Central memory CD4-positive, alpha-beta T cell (primary cell): ENCODE measurements around the gene FHOD1.
A peak's percentile ranks its signal among the peaks of the same experiment; 100 is the strongest.

Experiments used
- DNase-seq: peaks from one replicate; pipeline ENCODE4 v3.0.0; 2022

Gene FHOD1

GRCh38 chr16:67230809-67231660 is 16.2 kb downstream of the FHOD1 start:
- no peak for DNase-seq

DNA sequence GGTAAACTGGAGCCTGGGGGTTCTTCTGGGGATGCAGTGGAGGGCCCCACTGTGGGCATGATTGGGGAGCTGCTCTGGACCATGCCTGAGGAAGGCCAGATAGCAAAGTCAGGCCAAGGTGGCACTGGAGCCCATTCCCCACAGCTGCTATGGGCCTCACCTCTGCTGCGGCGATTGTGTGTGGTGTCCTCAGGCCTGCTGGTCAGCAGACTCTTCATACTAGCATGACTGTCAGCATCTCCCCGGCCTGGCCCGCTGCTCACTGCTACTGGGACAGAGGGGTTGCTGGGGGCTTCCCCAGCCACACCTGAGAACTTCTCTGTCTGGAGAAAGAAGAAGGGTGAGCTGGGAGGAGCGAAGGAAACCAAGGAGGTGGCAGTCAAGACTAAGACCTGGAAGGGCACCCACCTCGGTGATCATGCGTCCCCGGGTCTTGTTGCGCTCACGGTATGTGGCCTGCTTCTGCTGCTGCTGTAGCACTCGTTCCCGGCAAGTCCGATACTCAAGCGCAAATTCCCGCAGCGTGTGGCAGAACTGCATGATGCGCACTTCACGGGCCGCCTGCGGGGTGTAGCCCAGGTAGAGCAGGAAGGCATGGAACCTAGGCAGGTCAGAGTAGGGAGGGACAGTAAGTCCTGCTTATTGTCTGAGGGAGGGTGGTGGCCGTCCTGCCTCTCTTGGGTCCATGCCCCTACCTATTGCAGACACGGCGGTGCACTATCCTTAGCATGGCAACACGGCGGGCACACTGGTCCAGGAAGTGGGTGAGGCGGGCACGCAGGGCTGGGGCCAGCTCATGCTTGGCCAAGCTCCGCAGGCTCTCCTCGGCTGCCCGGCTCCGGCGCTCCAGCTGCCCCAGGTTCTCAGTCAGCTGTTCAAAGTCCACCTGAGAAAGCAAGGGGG is 17.1 kb downstream of the FHOD1 start:
- DNase-seq, result no peak

DNA sequence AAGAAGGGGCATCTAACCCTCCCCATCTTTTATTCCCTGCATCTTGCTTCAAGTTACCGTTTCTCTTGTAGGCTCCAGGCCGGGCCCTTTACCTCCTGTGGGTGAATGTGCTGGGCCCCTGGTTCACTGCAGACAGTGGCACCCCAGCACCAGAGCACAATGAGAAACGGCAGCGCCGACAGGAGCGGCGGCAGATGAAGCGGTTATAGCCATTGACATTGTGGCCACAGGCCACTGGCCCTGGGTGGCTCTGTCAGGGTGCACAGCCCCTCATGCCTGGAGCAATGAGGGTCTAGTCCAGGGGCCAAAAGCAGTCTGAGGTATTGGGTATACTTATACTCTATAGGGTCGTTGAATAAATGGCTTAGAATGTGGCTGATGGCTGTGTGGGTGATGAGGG is 18.4 kb downstream of the FHOD1 start:
- no peak for DNase-seq

DNA sequence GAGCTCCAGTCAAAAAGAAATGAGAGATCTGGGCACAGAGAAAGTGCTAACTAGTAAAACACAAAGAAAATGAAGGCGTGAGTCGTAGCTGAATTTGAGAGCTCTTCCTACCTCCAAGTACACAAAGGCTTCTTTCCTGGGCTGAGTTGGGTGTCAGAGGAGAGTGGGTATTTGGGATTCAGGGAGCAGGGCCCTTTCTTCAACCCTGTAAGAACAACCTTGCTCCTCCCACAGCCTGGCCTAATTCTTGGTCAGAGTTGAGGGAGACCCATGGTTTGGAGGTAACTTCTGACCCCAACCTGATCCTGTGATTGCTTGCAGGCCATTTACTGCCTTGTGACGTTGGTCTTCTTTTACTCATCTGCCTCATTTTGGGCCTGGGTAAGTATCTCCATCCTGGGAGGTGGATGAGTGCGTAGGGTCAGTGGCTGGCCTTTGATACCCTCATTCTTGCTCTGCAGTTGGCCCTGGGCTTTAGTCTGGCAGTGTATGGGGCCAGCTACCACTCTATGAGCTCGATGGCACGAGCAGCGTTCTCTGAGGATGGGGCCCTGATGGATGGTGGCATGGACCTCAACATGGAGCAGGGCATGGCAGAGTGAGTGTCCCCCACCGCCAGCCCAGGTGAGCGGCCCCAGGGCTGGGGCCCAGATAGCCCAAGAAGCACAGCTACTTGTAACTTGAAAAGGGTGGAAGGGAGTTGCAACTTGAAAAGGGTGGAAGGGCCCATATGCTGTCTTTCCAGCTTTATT is 19.1 kb downstream of the FHOD1 start:
- DNase-seq, result no peak

- no peak for DNase-seq
Measured at GRCh38 chr16:67227567-67227921, 19.7 kb downstream of the FHOD1 start.

- peak; percentile 96 for DNase-seq
Measured at GRCh38 chr16:67226804-67227566, 20.3 kb downstream of the FHOD1 start, which contains the start of gene TMEM208. Gene TMEM208 (plus strand): TSS chr16:67227130. CDS start chr16:67227219, 89 bp downstream.

DNA sequence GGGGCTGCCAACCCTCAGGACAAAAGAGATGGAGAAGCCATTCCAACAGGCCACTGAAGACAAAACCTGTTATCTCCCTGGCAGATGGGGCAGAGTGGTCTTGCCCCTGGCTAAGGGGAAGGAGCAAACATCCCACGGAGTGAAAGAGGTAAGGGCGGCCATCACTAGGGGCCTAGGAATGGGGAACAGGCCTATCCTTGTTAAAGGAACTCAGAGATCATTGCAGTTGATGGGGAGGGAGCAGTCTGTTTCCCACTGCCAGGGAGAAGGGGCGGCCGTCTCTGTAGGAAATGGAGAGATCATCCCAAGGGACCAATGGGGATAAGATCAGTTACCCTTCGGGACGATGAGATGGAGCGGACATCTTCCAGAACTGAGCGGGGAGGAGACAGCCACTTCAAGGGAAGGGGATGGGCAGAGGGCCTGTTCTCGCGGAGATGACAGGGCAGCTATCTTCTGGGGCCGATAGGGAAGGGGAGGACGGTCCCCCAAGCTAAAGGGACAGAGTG is 20.9 kb downstream of the FHOD1 start:
- no peak for DNase-seq

- no peak for DNase-seq
Measured at GRCh38 chr16:67223992-67224391, 23.3 kb downstream of the FHOD1 start.

- DNase-seq, result no peak
Measured at GRCh38 chr16:67216612-67217490, 30.4 kb downstream of the FHOD1 start.

DNA sequence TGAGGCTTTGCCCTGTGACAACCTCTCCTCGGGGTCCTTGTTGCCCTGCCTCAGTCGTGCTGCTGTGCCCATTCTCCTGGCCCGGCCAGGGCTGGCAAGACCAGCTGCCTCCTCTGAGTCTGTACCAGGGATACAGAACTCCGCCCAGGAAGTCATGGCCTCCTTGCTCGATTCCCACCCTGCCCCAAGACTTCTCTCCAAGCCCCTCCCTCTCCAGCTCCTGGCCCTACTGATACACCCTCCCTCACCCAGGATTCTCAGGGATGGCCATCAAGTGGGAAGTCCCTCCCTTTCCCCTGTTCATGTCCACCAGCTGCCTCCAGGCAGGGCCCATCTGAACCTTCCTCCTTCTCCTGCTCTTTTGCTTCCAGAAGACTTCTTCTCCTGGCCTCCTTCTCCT is 31.6 kb downstream of the FHOD1 start:
- DNase-seq, result no peak

- DNase-seq, result no peak
Measured at GRCh38 chr16:67213197-67214019, 33.9 kb downstream of the FHOD1 start.

GRCh38 chr16:67212766-67213165 is 34.5 kb downstream of the FHOD1 start:
- DNase-seq, result no peak

- no peak for DNase-seq
Measured at GRCh38 chr16:67211674-67212073, 35.6 kb downstream of the FHOD1 start.

- no peak for DNase-seq
Measured at GRCh38 chr16:67210069-67210937, 37.0 kb downstream of the FHOD1 start.

GRCh38 chr16:67209565-67209964 is 37.7 kb downstream of the FHOD1 start:
- no peak for DNase-seq

DNA sequence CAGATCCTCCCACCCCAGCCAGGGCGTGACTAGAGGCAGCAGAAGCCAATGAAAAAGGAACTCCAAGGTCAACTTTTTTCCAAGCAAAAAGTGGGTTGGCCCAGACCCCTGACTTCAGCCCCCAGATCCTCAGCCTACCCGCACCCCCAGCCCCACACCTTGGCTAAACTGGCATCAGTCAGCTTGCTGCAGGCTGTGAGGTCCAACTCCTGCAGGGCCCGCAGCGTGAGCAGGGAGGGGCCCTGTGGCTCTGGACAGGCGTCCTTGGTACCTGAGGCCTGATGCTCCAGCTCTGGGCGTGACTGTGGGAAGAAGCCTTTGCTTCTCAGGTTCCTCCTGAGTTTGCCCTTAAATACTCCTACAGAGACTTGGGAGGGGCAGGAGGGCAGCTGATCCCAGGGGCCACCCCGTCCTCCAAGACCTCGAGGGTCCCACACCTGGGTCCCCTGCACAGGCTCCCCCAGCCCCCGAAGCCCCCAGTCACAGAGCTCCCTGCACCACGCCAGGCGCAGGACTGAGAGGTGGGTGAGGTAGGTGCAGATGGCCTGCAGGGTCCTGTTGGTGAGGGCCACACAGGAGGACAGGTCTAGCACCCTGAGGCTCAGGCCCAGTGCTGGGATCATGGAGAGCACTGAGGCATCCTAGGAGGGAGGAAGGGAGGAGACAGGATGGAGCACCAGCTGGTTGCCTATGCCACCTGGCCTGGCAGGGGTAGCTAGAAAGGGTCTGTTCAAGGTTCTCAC is 39.0 kb downstream of the FHOD1 start:
- no peak for DNase-seq

GRCh38 chr16:67207249-67208091 is 39.8 kb downstream of the FHOD1 start:
- DNase-seq, result no peak
